SK-MEL-5 (cell line): ENCODE data around the gene B4GALT1. TPM values are rescaled to one million over a fixed set of nuclear protein-coding genes. Genes with fewer than 3 reads are reported as not detected.

ENCODE experiments used
- DNase-seq: peaks from one replicate; pipeline ENCODE4 v3.0.0-alpha.2; 2016; ENCODE audit warnings: low read depth, low spot score
- in situ Hi-C: cut with HindIII; loops from 2 replicates; pipeline ENCODE4 v1.10.0; 2016; ENCODE audit warnings: low sequenced_read_pairs, high pct_unique_total_duplicates, low pct_unique_long_range_greater_than_20kb
- total RNA-seq: library from RNA; depleted of rRNA; stranded (reverse); fragments of >200 nt; shearing (Covaris generic); gene quantifications from 2 replicates; pipeline ENCODE4 v1.2.3, GENCODE V29; 2014

Gene B4GALT1
- total RNA-seq, 1 experiment from 2014 or later = 12.7 TPM

DNA sequence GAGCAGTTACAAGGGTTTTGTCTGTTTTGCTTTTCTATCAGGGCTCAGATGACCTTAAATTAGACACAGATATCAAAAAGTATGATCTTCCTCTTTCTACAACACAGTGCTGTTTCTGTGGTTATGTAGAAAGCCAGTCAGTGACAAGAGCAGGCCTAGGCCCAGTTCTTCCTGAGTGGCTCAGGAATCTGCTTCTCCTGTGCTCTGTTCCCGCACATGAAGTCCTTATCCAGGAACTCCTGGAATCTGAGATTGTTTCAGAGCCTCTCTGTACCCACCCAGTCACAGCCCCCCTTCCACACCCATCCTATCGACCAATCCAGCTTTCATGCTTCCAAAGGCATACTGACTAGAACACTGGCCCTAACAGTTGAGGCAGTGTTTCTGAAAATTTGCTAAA lies 50.3 kb downstream of the B4GALT1 start:
- DNase-seq = peak; percentile 71
- in situ Hi-C loops = no loop called here

DNA sequence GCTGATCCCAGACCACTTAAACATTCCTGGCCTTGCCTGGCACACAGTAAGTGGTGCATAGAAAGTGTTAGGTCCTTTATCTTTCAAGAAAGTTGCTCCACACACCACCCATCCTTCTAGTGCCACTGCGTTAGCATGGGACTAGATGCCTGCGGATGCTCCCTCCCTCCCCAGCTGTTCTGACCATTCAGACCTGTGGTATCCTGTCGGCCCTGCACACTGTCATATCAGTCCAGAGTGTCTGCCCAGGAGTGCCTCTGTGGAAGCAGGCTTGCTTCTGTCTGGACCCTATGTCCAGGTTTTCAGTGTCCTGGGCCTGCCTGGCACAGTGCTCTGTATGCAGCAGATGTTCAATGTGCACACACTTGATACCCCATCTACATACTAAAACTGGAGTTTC lies 52.4 kb downstream of the B4GALT1 start:
- in situ Hi-C loops = no loop called here
- DNase-seq = no peak

DNA sequence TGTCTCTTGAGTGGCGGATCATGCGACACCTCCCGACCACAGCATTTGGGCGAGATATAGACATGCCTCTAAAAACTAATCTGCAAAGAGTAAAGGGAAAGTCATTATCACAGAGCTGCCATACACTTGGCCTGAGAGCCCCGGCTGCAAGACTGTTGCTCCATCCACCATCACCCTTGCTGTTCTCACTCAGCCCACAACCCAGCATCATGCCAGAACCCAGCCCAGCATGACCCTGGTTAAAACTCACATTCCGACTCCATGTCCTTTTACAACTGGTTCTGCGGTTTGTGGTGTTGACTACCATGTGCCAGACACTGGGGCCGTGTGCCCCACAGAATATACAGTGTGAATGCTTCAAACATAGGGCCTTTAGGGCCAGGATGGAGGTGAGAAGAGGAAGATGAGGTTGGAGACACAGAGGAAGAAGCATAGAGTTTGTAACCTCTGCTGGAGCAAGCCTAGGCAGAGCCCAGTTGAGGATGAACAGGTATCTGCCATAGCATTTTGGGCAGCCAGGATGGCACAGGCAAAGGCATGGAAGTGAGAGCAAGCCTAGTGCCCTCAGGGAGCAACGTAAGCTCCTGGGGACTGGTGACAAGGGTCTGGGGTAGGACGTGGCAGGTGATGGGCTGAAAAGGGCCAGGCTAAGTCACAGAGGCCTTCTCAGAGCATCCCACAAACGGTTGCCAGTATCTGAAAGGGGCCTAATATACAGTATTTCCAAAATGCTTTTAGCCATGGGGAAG lies 53.2 kb downstream of the B4GALT1 start:
- in situ Hi-C loops = no loop called here

DNA sequence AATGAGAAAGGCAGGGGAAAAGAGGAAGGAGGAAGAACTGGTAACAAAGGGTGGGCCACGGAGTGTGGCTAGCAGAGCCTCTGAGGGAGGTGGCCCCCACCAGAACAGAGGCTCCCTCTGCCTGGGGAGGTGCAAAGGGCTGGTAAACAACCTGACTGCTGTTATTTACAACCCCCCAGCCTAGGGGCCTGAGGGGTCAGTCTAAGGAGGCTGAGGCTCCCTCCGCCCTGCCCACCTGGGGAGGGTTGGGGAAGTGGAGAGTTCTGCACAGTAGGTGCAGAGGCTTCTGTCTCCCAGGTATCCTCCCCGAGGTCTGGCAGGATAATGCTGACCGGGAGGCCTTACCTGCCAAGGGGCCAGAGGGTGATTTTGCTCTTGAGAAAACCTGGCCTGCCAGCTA lies 55.0 kb downstream of the B4GALT1 start:
- DNase-seq = no peak
- in situ Hi-C loops = no loop called here

More for the DNA sequence above, 53.2 kb downstream of the B4GALT1 start:
- no peak for DNase-seq

DNA sequence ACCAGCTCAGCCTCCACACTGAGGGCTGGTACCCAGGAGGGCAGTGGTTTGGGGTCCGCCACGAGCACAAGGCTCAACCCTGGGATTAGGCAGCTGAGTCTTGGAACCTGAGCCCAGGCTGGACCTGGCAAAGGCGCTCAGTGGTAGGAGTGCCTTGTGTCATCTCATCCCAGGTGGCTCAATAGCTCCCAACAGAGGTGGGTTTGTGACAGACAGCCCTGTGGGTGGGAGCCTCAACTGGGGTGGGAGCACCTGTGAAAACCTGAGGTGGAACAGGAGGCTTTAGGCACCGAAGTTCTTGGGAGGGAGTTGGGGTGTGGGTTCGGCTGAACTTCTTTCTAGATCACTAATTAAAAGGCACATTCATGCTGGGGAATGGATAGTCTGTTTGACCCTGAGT lies 55.5 kb downstream of the B4GALT1 start:
- in situ Hi-C loops = no loop called here
- DNase-seq = no peak

DNA sequence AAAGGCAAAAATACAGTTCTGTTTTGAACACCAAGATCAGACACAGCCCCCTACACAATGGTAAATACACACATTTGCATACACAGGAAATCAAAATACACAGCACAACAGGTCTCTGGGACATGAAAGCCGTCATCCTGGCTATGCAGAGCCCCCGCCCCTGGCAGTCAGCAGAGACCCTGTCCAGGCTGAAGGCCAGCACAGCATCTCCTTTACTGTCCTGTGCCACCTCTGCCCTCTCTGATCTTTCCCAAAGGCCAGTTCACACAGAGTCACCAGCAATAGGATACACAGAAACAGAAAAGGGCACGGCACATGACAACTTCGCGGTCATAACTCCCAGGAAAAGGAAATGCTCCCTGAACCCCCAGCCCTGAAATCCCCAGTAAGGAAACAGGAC lies 56.5 kb downstream of the B4GALT1 start:
- DNase-seq = no peak
- in situ Hi-C loops = no loop called here

DNA sequence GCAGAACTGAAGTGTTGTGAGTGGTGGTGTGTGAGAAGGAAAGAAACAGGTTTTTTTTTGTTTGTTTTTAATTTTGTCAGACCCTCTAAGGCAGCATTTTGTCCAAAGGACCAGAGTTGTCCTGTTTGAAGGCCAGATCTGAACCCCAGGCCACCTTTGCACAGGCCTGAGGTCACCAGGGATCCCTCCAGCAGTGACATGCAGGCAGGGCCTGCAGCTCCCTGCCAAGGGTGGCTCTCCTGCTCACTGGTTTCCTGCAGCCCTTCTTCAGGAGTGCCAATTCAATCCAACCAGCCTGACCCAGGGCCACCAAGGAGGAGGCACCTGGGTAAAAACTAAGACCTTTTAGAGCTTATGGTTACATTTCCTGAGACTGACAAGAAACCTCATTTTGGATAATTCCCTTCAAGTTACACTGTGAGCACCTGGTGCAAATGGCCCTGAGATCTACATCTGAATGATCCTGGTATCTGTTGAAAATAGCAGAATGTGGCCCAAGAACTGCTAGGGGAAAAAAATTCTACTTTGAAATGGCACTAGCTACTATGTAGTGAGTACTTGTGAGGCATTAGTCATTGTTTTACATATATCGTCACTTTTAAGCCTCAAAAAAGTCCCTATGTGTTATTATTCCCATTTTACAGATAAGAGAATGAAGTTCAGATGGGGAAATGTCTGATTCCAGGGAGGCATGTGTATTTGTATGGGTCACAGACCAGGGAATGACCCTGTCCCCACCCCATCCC lies 57.1 kb downstream of the B4GALT1 start:
- in situ Hi-C loops = no loop called here
- DNase-seq = no peak

DNA sequence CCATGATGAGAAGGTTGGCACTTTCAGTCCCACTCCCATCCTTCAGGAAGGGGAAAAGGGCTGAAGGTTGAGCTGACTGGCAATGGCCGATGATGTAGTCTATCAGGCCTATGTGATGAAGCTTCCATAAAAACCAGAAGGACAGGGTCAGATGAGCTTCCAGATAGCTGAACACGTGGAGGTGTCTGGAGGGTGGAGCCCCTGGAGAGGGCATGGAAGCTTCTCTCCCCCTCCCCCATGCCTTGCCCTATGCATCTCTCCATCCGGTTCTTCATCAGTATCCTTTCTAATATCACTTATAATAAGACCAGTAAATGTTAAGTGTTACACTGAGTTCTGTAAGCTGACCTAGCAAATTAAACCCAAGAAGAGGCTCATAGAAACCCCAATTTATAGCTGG lies 58.0 kb downstream of the B4GALT1 start:
- in situ Hi-C loops = no loop called here
- DNase-seq = no peak

DNA sequence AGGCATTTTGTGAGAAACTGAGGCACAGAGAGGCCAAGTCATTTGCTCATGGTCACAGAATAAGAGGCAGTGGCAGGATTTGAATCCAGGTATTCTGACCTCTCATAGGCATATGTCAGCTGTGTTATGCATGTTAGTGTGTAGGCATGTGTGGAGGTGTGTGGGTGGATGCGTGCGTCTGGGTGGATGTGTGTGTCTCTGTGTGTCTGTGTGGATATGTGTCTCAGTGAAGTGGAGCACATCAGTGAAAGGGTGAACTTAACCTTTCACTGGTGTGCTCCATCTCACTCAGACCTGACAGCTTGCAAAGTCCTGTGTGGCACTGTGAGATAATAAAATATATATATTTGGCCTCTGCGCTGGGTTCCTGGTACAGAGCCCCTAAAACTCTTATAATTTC lies 58.7 kb downstream of the B4GALT1 start:
- in situ Hi-C loops = no loop called here
- DNase-seq = no peak

DNA sequence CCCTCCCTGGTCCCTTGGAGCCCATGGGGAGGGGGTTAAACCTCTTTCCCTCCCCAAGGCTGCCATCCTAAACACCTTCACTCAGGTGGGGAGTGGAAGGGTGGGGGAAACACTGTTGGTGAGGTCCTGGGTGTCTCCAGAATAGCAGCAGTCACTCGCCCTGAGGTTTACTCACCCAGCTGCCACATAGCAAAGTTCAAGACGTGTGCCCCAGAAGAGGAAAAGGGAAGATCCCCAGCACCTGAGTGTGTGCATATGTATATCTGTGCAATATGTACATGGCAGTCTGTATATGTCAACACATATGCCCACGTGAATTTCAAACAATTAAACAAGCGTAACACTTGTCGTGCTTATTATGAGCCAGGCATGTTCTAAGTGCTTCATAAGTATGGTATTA lies 59.4 kb downstream of the B4GALT1 start:
- in situ Hi-C loops = no loop called here
- no peak for DNase-seq

DNA sequence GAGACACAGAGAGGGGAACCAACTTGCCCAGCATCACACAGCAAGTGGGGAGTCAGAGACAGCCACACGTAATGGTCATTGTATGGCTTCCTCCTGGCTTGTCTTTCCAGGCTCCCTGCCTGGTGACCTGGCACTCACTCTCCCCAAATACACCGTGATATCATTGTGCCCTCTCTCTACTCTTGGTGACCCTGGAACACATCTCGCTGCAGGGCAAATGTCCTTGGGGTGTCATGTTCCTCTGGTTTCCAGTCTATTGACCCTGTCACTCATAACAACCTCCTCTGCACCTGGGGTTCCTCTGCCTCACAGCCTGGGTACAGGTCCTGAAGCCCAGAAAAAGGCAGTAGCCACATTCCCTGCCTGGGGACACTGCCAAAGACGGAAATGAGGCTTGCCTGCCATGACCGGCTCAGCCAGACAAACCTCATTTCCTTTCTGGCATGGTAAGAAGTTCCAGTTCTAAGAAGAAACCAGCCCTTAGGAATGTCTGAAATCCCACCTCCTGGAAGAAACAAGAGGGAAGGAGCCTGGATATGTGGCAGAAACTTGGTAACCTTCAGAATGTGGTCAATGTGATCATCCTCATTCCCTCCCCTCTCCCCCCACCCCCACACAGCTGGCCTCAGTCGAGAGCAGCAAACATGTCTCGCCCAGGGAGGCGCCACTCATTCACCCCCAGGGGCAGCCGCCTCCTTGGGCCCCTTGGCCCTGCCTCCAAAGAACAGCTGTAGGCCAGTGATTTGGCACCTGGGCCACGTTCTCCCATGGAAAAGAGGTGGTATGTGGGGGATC lies 60.1 kb downstream of the B4GALT1 start:
- in situ Hi-C loops = no loop called here
- DNase-seq = no peak

DNA sequence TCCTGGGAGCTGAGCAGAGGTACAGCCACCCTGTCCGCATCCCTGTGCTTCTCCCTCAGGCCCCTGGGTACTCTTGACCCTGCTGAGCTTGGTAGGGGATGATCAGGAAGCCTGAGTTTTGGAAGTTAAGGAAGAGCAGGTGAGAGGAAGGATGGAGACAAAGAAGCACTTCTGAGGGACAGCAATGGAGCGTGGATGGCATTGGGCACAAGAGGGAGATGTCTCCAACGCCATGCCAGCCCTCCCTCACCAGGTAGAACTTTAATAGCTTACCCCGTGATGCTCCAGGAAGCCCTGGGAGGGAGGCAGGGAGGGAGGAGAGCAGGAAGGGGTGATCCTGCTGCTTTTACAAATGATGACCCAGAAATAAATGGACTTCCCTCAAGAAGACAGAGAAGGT lies 60.8 kb downstream of the B4GALT1 start:
- DNase-seq = no peak
- in situ Hi-C loops = no loop called here

DNA sequence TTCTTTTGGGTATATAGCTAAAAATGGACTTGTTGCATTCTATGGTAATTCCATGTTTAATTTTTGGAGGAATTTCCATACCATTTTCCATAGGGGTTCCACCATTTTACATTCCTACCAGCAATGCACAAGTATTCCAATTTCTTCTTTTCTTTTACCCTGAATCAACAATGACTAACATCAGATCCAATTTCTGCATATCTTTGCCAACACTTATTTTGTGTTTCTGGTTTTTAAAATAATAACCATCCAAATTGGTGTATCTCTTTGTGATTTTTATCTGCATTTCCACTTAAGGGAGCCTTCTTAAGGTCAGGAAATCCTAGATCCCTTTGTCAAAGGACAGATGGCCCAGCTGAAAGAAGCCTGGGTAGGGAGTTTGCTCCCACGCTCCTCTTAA lies 61.2 kb downstream of the B4GALT1 start:
- no peak for DNase-seq
- in situ Hi-C loops = no loop called here

DNA sequence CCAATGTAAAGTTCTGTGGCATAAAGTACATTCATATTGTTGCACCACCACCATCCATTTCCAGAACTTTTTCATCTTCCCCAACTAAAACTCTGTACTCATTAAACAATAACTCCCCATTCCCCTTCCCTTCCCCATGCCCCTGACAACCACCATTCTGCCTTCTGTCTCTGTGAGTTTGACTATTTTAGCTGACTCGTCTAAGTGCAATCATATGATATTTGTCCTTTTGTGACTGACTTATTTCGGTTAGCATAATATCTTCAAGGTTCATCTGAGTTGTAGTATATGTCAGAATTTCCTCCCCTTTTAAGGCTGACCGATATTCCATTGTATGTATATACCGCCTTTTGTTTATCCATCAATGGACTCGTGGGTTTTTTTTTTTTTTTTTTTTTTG lies 61.6 kb downstream of the B4GALT1 start:
- DNase-seq = no peak
- in situ Hi-C loops = no loop called here

DNA sequence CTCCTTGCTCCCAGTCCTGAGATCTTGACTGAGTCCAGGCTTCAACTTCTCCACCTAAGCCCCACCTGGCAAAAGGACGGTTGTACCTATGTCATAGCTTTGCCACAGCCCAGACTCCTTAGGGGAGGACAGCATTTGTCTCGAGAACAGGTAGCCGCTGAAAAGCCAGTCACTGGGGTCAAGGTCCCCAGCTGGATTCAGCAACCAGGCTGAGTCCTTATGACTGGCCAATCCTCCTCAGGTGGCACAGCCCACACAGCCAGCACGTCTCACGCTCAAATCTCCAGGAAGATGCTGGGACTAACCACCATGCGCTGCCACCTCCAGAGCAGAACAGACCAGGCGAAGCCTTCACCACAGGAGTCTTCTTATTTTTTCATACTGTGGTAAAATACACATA lies 62.7 kb downstream of the B4GALT1 start:
- DNase-seq = no peak
- in situ Hi-C loops = no loop called here

DNA sequence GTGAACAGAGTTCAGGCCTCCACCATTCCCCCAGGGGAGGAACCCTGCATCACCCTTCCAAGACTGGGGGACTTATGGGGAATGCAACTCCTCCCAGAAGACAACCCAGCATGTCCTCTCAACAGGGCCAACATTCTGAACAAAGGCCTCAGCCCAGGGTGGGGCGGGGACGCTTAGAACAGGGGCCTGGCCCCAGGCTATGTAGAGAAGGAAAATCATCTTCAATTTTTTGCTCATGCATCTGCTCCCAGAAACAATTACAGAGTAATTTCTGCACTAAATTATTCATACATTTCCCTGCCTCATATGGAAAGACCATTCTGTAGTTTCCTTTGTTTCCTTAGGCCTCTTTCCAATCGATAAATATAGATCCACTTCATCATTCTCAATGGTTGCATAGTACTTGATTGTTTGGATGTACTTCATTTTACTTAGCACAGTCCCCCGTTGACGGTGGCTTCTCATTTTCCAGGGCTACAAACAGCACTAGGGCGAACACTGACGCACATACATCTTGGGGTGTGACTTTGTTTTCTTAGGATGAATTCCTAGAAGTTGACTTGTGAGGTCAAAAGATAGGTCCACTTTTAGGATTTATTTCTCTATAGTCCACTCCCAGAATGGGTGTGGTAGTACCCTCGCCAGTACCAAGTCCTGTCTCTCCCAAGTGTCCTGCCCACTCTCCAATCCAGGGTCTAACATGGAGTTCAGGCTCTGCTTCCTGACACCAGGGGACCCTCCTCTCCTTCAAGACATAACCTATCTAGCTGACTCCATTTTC lies 63.4 kb downstream of the B4GALT1 start:
- in situ Hi-C loops = no loop called here
- DNase-seq = peak; percentile 36

DNA sequence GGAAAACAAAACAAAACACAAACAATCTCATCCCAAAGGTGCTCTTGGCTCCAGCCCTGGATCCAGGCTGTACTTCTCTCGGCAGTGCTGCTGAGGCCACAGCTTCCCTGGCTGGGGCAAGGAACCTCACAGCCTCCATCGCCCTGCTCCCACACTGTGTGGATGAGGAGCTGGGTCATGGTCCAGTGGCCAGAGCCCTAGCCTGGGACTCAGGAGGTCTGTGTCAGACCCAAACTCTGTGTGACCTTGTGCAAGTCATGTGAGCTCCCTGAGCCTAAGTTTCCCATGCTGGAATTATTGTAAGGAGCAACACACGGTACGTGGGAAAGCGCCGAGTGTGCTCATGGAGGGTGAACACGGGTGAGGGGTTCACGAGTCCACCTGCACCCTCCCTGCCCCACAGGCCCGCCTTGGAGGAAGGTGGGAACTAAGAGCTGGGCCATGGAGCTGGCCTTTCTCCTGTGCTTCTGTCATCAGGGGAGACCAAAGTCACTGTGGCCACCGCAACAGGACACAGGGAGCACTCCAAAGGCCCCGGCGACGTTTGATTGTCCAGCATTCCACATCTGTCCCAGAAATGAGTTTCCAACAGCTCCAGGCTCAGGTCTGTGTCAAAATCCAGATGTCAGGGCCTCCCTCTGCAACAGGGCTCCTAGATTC lies 64.5 kb downstream of the B4GALT1 start:
- in situ Hi-C loops = no loop called here
- DNase-seq = no peak
